ENCODE data around the gene LSP1. TPM values are rescaled to one million over a fixed set of nuclear protein-coding genes. Genes with fewer than 3 reads are reported as not detected.

The LSP1 gene
- total RNA-seq, 1 experiment from 2014 or later, result 0.90 TPM

DNA sequence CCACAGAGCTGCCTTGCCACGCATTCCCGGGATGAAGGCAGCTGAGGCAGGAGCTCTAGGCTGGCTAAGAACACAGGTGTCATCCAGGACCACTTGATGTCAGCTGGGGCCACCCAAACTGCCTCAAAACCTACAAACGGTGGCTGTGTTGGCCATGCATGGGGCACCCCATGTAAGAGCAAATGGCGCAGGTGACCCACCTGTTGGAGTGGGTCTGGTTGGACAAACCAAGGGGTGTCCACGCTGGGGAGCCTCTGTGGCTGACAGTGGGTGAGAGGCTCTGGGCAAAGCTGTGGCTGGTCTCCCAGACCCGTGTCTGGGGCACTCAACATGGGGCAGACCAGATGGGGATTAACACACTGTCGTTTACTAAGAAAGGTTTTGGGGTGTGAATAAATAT lies 37.1 kb upstream of the LSP1 start:
- in situ Hi-C loops (cut with HindIII; ENCODE audit: low pct_unique_long_range_greater_than_20kb, low sequenced_read_pairs), result no loop called here
- TF ChIP-seq SIN3A (IDR thresholded peaks at IDR 0.05; ENCODE audit: borderline replicate concordance, insufficient read depth, low read depth, low read length), result no peak
- TF ChIP-seq CTCF (IDR thresholded peaks at IDR 0.05), result no peak
- TF ChIP-seq, protein P1, sequence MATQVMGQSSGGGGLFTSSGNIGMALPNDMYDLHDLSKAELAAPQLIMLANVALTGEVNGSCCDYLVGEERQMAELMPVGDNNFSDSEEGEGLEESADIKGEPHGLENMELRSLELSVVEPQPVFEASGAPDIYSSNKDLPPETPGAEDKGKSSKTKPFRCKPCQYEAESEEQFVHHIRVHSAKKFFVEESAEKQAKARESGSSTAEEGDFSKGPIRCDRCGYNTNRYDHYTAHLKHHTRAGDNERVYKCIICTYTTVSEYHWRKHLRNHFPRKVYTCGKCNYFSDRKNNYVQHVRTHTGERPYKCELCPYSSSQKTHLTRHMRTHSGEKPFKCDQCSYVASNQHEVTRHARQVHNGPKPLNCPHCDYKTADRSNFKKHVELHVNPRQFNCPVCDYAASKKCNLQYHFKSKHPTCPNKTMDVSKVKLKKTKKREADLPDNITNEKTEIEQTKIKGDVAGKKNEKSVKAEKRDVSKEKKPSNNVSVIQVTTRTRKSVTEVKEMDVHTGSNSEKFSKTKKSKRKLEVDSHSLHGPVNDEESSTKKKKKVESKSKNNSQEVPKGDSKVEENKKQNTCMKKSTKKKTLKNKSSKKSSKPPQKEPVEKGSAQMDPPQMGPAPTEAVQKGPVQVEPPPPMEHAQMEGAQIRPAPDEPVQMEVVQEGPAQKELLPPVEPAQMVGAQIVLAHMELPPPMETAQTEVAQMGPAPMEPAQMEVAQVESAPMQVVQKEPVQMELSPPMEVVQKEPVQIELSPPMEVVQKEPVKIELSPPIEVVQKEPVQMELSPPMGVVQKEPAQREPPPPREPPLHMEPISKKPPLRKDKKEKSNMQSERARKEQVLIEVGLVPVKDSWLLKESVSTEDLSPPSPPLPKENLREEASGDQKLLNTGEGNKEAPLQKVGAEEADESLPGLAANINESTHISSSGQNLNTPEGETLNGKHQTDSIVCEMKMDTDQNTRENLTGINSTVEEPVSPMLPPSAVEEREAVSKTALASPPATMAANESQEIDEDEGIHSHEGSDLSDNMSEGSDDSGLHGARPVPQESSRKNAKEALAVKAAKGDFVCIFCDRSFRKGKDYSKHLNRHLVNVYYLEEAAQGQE (IDR thresholded peaks at IDR 0.05; ENCODE audit: insufficient read depth in 1 of 2, low read depth in 2 of 2, low read length in 1 of 2), result no peak
- TF ChIP-seq POLR2AphosphoS5 (IDR thresholded peaks at IDR 0.05; ENCODE audit: low read depth, low read length), result no peak
- TF ChIP-seq TCF7L2 (IDR thresholded peaks at IDR 0.05; ENCODE audit: low read depth, low read length), result no peak
- BruUV-seq (replicated peaks), result no TSS peak

GRCh38 chr11:1817000-1817399 lies 35.9 kb upstream of the LSP1 start:
- ChIA-PET POLR2A (no interaction called here), CTCF (no interaction called here)
- TF ChIP-seq CTCF (IDR thresholded peaks at IDR 0.05) (no peak), TCF7L2 (IDR thresholded peaks at IDR 0.05; ENCODE audit: low read depth, low read length) (no peak), POLR2AphosphoS5 (IDR thresholded peaks at IDR 0.05; ENCODE audit: low read depth, low read length) (no peak), SIN3A (IDR thresholded peaks at IDR 0.05; ENCODE audit: borderline replicate concordance, insufficient read depth, low read depth, low read length) (no peak)
- TF ChIP-seq, protein P1 (IDR thresholded peaks at IDR 0.05; ENCODE audit: insufficient read depth in 1 of 2, low read depth in 2 of 2, low read length in 1 of 2), result no peak
- Histone ChIP-seq H3K27me3 (ENCODE audit: control insufficient read depth, insufficient read depth, low read length) (no peaks in the 10 kb centered on the region), H3K4me1 (ENCODE audit: control insufficient read depth, insufficient read depth, low read length) (peaks cover 7% of the 10 kb centered on the region), H3K27ac (ENCODE audit: low read length) (no peak overlapping the region), H3K9me3 (ENCODE audit: control insufficient read depth, insufficient read depth, low read depth, low read length) (peaks cover 3% of the 10 kb centered on the region; the same call in 1 of the 2 replicates), H3K4me3 (ENCODE audit: low read depth in 2 of 2, low read length in 2 of 2) (no peak overlapping the region), H3K36me3 (ENCODE audit: control insufficient read depth, insufficient read depth, low read length) (no peaks in the 10 kb centered on the region)
- BruUV-seq (replicated peaks), result no TSS peak
- in situ Hi-C loops (cut with HindIII; ENCODE audit: low pct_unique_long_range_greater_than_20kb, low sequenced_read_pairs) (no loop called here), intact Hi-C loops (cut with micrococcal nuclease; ENCODE audit: unreplicated experiment) (no loop called here)
- no peak for DNase-seq (ENCODE audit: low read depth, low spot score)
- ATAC-seq, result no peak

More for the DNA sequence above, 37.1 kb upstream of the LSP1 start:
- Histone ChIP-seq H3K9me3 (ENCODE audit: control insufficient read depth, insufficient read depth, low read depth, low read length) (peaks cover 3% of the 10 kb centered on the region; the same call in 1 of the 2 replicates), H3K36me3 (ENCODE audit: control insufficient read depth, insufficient read depth, low read length) (no peaks in the 10 kb centered on the region), H3K4me3 (ENCODE audit: low read depth in 2 of 2, low read length in 2 of 2) (no peak overlapping the region), H3K27me3 (ENCODE audit: control insufficient read depth, insufficient read depth, low read length) (no peaks in the 10 kb centered on the region), H3K4me1 (ENCODE audit: control insufficient read depth, insufficient read depth, low read length) (peaks cover 7% of the 10 kb centered on the region), H3K27ac (ENCODE audit: low read length) (no peak overlapping the region)
- POLR2A ChIA-PET, result interaction anchor here (0.8 kb wide), 1 partner anchor 13 kb away, joined by 3 read pairs; no protein-coding TSS in a partner anchor
- intact Hi-C loops (cut with micrococcal nuclease; ENCODE audit: unreplicated experiment), result no loop called here
- CTCF ChIA-PET, result interaction anchor here (0.6 kb wide), 1 partner anchor 105 kb away, joined by 3 read pairs; no protein-coding TSS in a partner anchor
- DNase-seq (ENCODE audit: low read depth, low spot score) (no peak), ATAC-seq (no peak)

Measured in Panc1 (cell line).